HEK293T (cell line): Measurements from ENCODE around the gene VAT1L.

Experiments used
- CTCF ChIA-PET: fragments of 350-600 bp; formaldehyde crosslinking; extraction: SDS; loops from one replicate; lab custom pipeline; 2021; ENCODE audit warnings: antibody characterized with exemption, inconsistent platforms; lab: Yijun Ruan, JAX
- POLR2A ChIA-PET: fragments of 350-600 bp; formaldehyde crosslinking; extraction: SDS; loops from one replicate; lab custom pipeline; 2020; ENCODE audit warnings: antibody characterized with exemption, inconsistent platforms; lab: Yijun Ruan, JAX
- DNase-seq: peaks from one replicate; pipeline ENCODE4 v3.0.0; 2012; ENCODE audit warnings: mixed read lengths; ENCODE audit errors: extremely low spot score
- ARNT ChIP-seq: fragments of 450-650 bp; IDR thresholded peaks from 2 replicates; pipeline ENCODE4 v1.6.1; 2017; ENCODE audit warnings: mild to moderate bottlenecking
- BHLHE40 ChIP-seq: fragments of 450-650 bp; IDR thresholded peaks from 2 replicates; pipeline ENCODE4 v1.6.1; 2016; ENCODE audit warnings: mild to moderate bottlenecking, moderate library complexity, borderline replicate concordance
- CTBP1 ChIP-seq: fragments of 450-650 bp; IDR thresholded peaks from 2 replicates; pipeline ENCODE4 v1.6.1; 2016; ENCODE audit warnings: borderline replicate concordance
- ELF4 ChIP-seq: fragments of 450-650 bp; IDR thresholded peaks from 2 replicates; pipeline ENCODE4 v1.6.1; 2017; ENCODE audit warnings: antibody characterized with exemption
- FOXA1 ChIP-seq: fragments of 450-650 bp; IDR thresholded peaks from 2 replicates; pipeline ENCODE4 v1.6.1; 2016; ENCODE audit warnings: mild to moderate bottlenecking
- FOXK2 ChIP-seq: fragments of 450-650 bp; IDR thresholded peaks from 2 replicates; pipeline ENCODE4 v1.6.1; 2016; ENCODE audit warnings: mild to moderate bottlenecking
- FOXM1 ChIP-seq: fragments of 450-650 bp; IDR thresholded peaks from 2 replicates; pipeline ENCODE4 v1.6.1; 2017; ENCODE audit warnings: mild to moderate bottlenecking, borderline replicate concordance
- HDGF ChIP-seq: fragments of 450-650 bp; IDR thresholded peaks from 2 replicates; pipeline ENCODE4 v1.6.1; 2017; ENCODE audit warnings: antibody characterized with exemption, borderline replicate concordance
- L3MBTL2 ChIP-seq: fragments of 450-650 bp; conservative IDR thresholded peaks from 2 replicates; pipeline ENCODE4 v1.6.1; 2016; ENCODE audit warnings: mild to moderate bottlenecking
- LEF1 ChIP-seq: fragments of 450-650 bp; IDR thresholded peaks from 2 replicates; pipeline ENCODE4 v1.6.1; 2017; ENCODE audit warnings: mild to moderate bottlenecking, borderline replicate concordance
- NFRKB ChIP-seq: fragments of 450-650 bp; IDR thresholded peaks from 2 replicates; pipeline ENCODE4 v1.6.1; 2016; ENCODE audit warnings: mild to moderate bottlenecking, moderate library complexity
- SP1 ChIP-seq: fragments of 450-650 bp; IDR thresholded peaks from 2 replicates; pipeline ENCODE4 v1.6.1; 2017
- SUZ12 ChIP-seq: fragments of 450-650 bp; IDR thresholded peaks from 2 replicates; pipeline ENCODE4 v1.6.1; 2016; ENCODE audit warnings: mild to moderate bottlenecking
- TARDBP ChIP-seq: fragments of 450-650 bp; IDR thresholded peaks from 2 replicates; pipeline ENCODE4 v1.6.1; 2016
- ZNF384 ChIP-seq: fragments of 450-650 bp; IDR thresholded peaks from 2 replicates; pipeline ENCODE4 v1.6.1; 2016
- TF ChIP-seq, protein P1 (sequence below): fragments of 450-650 bp; IDR thresholded peaks from 2 replicates; pipeline ENCODE4 v1.6.1; 2016

Gene VAT1L

DNA sequence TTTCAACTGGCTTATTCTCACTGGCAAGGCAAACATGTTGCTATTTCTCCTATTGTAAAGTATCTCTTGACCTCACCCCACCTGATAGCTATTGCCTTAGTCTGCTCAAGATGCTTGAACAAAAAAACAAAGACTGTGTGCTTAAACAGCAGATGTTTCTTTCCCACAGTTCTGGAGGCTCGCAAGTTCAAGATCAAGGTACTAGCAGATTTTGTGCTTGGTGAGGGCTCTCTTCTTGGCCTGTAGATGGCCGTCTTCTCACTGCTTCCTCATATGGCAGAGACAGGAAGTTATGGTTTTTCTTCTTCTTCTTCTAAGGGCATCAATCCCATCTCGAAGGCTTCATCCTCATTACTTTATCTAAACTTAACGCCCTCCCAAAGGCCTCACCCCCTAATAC, 124.3 kb downstream of the VAT1L start:
- ChIA-PET CTCF (no interaction called here), POLR2A (no interaction called here)
- DNase-seq, result no peak
- TF ChIP-seq BHLHE40 (no peak), HDGF (no peak)
- TF ChIP-seq, protein P1, sequence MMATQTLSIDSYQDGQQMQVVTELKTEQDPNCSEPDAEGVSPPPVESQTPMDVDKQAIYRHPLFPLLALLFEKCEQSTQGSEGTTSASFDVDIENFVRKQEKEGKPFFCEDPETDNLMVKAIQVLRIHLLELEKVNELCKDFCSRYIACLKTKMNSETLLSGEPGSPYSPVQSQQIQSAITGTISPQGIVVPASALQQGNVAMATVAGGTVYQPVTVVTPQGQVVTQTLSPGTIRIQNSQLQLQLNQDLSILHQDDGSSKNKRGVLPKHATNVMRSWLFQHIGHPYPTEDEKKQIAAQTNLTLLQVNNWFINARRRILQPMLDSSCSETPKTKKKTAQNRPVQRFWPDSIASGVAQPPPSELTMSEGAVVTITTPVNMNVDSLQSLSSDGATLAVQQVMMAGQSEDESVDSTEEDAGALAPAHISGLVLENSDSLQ, result no peak

DNA sequence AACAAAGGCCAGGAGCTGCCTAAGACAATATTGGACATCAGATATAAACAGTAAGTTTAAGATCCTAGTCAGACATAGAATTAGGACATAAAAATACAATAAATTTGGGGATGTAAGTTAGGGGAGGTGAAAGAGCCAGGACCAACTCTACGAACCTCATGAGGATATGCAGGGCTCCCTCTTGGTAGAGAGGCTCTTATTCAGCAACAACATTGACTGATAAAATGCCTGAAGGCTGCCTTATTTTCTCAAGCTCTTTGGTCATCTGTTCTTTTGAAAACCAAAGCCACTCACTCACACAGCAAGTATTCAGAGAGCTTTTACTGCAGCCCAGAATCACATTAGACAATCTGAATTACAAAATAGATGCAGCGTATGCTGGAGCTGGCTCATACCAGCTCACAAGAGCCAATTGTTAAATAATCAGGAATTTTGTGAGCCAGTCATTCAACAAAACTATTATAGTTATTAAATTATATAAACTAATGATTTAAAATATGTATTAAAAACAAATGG, 125.4 kb downstream of the VAT1L start:
- POLR2A ChIA-PET, result no interaction called here
- CTCF ChIA-PET, result no interaction called here
- DNase-seq, result no peak
- TF ChIP-seq ZNF384 (no peak), TARDBP (no peak), LEF1 (no peak), FOXK2 (no peak), ARNT (no peak), L3MBTL2 (no peak), HDGF (no peak), SP1 (no peak), FOXM1 (no peak)

DNA sequence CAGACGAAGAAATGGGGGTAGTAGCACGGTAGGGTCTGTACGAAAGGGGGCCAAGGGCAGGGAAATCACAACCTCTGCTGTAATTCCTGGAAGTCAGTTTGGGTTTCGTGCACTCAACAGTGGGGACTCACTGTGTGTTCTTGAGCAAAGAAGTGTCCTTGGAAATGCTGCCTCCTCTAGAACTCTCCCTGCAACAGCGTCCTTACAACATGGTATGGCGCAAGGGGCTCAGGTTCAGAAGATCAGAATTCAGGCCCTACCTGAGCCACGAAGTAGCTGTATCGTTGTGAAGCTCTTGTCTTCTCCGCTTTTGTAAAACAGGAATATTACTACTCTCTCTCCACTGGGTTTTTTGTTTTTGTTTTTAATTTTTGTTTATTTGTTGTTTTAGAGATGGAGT, 127.7 kb downstream of the VAT1L start:
- ChIA-PET POLR2A (no interaction called here), CTCF (interaction anchor here (0.7 kb wide), 1 partner anchor 48 kb away, joined by 3 read pairs; no protein-coding TSS in a partner anchor)
- TF ChIP-seq HDGF, result no peak
- DNase-seq, result no peak

DNA sequence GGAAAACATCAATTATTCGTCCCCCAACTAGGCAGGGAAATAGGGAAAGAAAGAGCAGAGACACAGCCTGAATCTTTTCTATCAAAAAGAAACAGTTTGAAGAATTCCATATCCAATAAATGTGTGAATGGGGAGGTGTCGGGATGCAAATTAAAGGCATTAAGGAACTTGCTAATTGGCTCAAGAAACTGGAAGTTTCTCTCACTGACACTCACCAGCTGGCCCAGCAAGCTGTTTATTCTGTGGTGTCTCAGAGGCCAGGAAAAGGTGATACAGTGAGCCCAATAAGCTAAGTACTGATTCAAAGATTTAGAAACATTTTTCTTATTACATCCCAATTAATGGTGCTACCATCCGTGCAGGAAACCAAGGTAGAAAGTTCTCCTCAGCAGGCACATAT, 129.6 kb downstream of the VAT1L start:
- ChIA-PET CTCF (no interaction called here), POLR2A (no interaction called here)
- TF ChIP-seq NFRKB (no peak), ZNF384 (no peak), FOXA1 (no peak), ARNT (no peak), ELF4 (no peak), LEF1 (no peak), TARDBP (no peak), BHLHE40 (no peak), HDGF (no peak), FOXK2 (no peak), CTBP1 (no peak), FOXM1 (no peak), SUZ12 (no peak), L3MBTL2 (no peak), SP1 (no peak)
- TF ChIP-seq, protein P1, result no peak
- DNase-seq, result no peak

DNA sequence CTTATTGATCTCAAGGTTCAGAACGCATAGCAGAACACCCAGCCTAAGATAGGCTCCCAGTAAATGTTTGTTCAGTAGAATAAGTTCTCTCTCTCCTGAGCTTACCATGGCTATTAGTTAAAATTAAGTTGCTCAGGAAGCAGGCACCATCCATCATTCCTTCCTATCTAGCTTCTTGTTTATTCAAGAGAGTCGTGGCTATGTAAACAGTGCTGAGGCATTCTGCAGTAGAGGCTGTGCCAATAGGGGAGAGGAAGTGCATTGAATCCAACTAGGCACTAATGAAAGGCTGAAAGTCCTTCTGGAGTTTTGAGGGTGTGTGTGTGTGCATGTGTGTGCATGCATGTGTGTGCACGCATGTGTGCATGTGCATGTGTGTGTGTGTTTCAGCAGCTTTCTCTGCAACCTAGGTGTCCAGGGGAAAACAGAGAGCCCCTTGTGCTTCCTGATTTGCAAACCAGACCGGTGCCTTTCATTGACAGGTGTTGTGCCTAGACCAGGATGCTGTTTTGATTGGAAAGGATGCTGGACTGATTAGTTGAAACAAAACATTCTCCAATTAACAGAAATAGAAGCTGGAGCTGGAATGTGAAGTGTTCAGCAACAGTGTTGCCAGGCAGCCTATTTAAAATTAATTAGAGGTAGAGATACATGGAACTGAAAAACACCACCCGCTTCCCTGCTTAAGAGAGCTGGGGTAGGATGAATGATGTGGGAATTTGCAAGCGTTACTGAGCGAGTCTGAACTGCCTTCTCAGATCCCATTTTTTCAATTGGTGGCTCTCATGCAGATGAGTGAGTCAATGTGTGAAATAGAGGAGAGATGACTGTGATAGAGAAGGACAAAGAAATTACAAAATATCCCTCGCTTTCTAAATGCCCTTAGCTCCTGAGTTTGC, 130.7 kb downstream of the VAT1L start:
- CTCF ChIA-PET, result no interaction called here
- no peak for DNase-seq
- TF ChIP-seq ARNT (no peak), NFRKB (no peak), FOXM1 (no peak), ZNF384 (no peak), FOXA1 (no peak), BHLHE40 (no peak), LEF1 (no peak), SP1 (no peak)
- POLR2A ChIA-PET, result no interaction called here

DNA sequence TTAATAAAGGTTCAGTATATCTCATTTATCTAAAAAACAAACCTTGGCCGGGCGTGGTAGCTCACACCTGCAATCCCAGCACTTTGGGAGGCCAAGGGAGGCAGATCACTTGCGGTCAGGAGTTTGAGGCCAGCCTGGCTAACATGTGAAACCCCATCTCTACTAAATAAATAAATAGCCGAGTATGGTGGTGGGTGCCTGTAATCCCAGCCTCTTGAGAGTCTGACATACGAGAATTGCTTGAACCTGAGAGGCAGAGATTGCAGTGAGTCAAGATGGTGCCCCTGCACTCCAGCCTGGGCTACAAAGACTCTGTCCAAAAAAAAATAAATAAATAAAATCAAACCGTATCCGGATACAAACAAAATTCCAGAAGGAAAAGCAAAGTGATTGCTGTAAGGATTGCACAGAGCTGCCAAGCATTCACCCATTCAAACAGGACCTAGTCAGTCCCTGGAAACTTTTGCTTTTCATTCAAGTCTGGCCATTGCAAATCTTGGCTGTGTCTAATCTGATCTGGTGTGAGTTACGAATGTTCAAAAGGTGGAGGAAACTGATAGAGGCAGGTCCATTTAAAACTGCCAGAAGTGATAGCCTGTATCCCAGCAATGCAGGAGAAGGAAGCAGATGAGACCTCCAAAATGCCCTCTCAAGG, 131.5 kb downstream of the VAT1L start:
- DNase-seq, result no peak
- POLR2A ChIA-PET, result no interaction called here
- TF ChIP-seq BHLHE40 (no peak), FOXK2 (no peak), L3MBTL2 (no peak), TARDBP (no peak), ARNT (no peak), SUZ12 (no peak)
- CTCF ChIA-PET, result no interaction called here

DNA sequence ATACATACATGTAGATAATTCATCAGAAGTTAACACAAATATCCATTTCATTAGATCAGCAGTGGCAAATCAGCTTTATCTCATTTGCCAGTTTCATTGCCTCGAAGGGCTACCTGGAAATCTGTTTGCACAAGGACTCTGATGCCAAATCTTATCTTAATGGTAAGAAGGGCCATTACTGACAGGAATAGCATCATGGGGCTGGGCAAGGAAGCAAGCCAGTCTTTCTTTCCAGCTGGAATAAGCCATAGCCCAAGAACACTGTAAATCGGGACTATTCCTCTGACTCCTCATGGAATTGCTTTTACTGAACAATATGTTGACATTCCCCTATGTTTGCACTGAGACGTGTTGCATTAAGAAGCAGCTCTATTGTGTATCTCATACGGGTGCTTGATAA, 132.6 kb downstream of the VAT1L start:
- ChIA-PET POLR2A (no interaction called here), CTCF (no interaction called here)
- TF ChIP-seq SUZ12 (no peak), TARDBP (no peak), ELF4 (no peak), ARNT (no peak), LEF1 (no peak), NFRKB (no peak), L3MBTL2 (no peak), FOXK2 (no peak), FOXA1 (no peak), HDGF (no peak), CTBP1 (no peak), SP1 (no peak), ZNF384 (no peak), BHLHE40 (no peak), FOXM1 (no peak)
- TF ChIP-seq, protein P1, result no peak
- no peak for DNase-seq
